ENCODE measurements around the gene KRR1. TPM values are rescaled to one million over a fixed set of nuclear protein-coding genes. Genes with fewer than 3 reads are reported as not detected.

The KRR1 gene
- total RNA-seq, 4 donors from 2014 or later = 3.2 to 28.1 (median 11.7) TPM

DNA sequence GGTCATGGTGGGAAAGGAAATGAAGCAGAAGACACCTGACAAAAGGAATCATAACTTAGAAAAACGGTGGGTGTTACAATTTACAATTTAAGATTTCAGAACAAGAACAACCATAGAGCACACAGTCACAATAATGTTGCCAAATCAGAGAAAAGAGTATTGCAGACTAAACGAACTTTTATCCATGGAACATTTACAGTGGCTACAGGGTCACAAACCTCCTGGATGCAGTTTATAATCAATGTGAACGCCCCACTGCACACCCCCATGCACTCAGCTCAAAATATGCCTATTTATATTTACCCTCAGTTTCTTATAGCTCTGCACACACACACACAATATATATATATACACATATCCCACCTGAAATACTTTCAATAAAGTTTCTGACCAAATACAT lies 8.0 kb downstream of the KRR1 start:
- Histone ChIP-seq H3K27me3 (no peaks in the 10 kb centered on the region), H3K27ac (no peak overlapping the region), H3K4me3 (no peak overlapping the region), H3K36me3 (peaks cover 0 to 60% (median 26%) of the 10 kb centered on the region in 4 donors), H3K9me3 (no peaks in the 10 kb centered on the region), H3K4me1 (no peaks in the 10 kb centered on the region)
- intact Hi-C loops (cut with DNase I; ENCODE audit: low total_unique reads) (no loop called here), in situ Hi-C loops (cut with MboI; ENCODE audit: low pct_ligation_motif_present in 1 of 4, low pct_unique_long_range_greater_than_20kb in 1 of 4, low sequenced_read_pairs in 3 of 4) (loop anchor here in 2 of 4 donors (10.0 kb wide), 1 partner anchor 169 kb away; the partner anchor contains the start of genes CAPS2 (in 2 of the 2) and GLIPR1L1 (in 2 of the 2))
- TF ChIP-seq, protein P1, sequence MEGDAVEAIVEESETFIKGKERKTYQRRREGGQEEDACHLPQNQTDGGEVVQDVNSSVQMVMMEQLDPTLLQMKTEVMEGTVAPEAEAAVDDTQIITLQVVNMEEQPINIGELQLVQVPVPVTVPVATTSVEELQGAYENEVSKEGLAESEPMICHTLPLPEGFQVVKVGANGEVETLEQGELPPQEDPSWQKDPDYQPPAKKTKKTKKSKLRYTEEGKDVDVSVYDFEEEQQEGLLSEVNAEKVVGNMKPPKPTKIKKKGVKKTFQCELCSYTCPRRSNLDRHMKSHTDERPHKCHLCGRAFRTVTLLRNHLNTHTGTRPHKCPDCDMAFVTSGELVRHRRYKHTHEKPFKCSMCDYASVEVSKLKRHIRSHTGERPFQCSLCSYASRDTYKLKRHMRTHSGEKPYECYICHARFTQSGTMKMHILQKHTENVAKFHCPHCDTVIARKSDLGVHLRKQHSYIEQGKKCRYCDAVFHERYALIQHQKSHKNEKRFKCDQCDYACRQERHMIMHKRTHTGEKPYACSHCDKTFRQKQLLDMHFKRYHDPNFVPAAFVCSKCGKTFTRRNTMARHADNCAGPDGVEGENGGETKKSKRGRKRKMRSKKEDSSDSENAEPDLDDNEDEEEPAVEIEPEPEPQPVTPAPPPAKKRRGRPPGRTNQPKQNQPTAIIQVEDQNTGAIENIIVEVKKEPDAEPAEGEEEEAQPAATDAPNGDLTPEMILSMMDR (IDR thresholded peaks at IDR 0.05) = no peak
- TF ChIP-seq POLR2AphosphoS5 (IDR thresholded peaks at IDR 0.05) = no peak
- no peak for TF ChIP-seq EP300 (IDR thresholded peaks at IDR 0.05; ENCODE audit: low read depth)
- no peak for TF ChIP-seq POLR2A (IDR thresholded peaks at IDR 0.05)
- WGBS, 2 donors (ENCODE audit: low coverage in 1 of 2) = 64 to 79% methylated on average over 3 of the region's 3 CpGs
- DNase-seq = no peak

DNA sequence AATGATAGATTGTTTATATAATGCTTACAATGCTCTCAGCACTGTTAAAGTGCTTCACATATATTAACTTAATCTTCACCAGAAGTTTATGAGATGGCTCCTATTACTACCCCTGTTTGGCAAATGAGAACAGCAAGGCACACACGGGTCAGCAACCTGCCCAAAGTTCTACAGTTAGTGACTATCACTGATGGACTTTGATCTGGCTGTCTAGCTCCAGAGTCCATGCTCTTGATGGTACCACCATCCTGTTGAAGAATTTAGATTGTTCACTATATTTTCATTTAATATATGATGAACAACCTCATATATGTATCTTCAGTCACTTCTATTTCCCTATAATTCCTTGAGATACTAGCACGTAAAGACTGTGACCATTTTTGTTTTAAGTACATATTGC lies 20.2 kb downstream of the KRR1 start:
- no peak for DNase-seq
- H3K9me3 ChIP-seq = no peaks in the 10 kb centered on the region
- 66 to 75% methylated on average over 2 of the region's 2 CpGs for WGBS, 2 donors (ENCODE audit: low coverage in 1 of 2)
- no peak overlapping the region for H3K4me3 ChIP-seq
- no peak overlapping the region for H3K27ac ChIP-seq
- H3K36me3 ChIP-seq = peaks cover 0 to 7% (median under 1%) of the 10 kb centered on the region in 4 donors
- H3K27me3 ChIP-seq = no peaks in the 10 kb centered on the region
- intact Hi-C loops (cut with DNase I; ENCODE audit: low total_unique reads) = no loop called here
- in situ Hi-C loops (cut with MboI; ENCODE audit: low pct_ligation_motif_present in 1 of 4, low pct_unique_long_range_greater_than_20kb in 1 of 4, low sequenced_read_pairs in 3 of 4) = no loop called here
- peaks cover 0 to 10% (median 1%) of the 10 kb centered on the region in 4 donors for H3K4me1 ChIP-seq
- TF ChIP-seq POLR2A (IDR thresholded peaks at IDR 0.05) (no peak), POLR2AphosphoS5 (IDR thresholded peaks at IDR 0.05) (no peak), EP300 (IDR thresholded peaks at IDR 0.05; ENCODE audit: low read depth) (no peak)
- TF ChIP-seq, protein P1 (IDR thresholded peaks at IDR 0.05) = no peak

DNA sequence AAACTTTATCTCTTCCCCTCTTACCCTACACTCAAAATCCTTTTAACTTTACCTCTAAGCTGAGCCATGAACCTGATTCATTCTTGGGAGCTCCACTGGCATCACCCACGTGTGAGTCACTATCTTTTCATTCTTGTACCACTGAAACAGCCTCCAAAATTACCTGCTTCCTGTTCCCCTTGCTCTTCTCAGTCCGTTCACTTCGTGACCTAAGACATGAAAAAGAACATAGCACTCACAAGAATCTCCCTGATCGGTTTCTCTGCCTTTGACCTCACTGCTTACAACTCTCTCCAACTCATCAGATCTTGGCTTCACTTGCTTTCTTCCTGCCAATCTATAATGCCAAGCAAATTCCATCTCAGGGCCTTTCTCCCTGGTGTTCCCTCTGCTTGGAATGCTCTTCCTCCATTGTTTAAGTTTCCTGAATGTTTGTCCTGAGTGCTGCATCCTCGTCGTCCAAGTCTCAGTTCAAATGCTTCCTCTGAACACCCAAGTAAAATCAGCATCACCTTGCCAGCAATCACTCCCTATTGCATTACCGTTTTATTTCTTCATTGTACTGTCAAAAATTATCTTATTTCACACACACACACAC lies 21.7 kb downstream of the KRR1 start:
- WGBS, 2 donors (ENCODE audit: low coverage in 1 of 2) = 62 to 66% methylated on average over 7 of the region's 7 CpGs
- H3K4me3 ChIP-seq = no peak overlapping the region
- in situ Hi-C loops (cut with MboI; ENCODE audit: low pct_ligation_motif_present in 1 of 4, low pct_unique_long_range_greater_than_20kb in 1 of 4, low sequenced_read_pairs in 3 of 4) = no loop called here
- peaks cover 0 to 14% (median 1%) of the 10 kb centered on the region in 4 donors for H3K4me1 ChIP-seq
- TF ChIP-seq POLR2AphosphoS5 (IDR thresholded peaks at IDR 0.05) = no peak
- TF ChIP-seq POLR2A (IDR thresholded peaks at IDR 0.05) = no peak
- no peak for TF ChIP-seq EP300 (IDR thresholded peaks at IDR 0.05; ENCODE audit: low read depth)
- TF ChIP-seq, protein P1 (IDR thresholded peaks at IDR 0.05) = no peak
- intact Hi-C loops (cut with DNase I; ENCODE audit: low total_unique reads) = loop anchor here (10.0 kb wide), 1 partner anchor 155 kb away; the partner anchor contains the start of genes CAPS2 and GLIPR1L1
- no peaks in the 10 kb centered on the region for H3K27me3 ChIP-seq
- H3K27ac ChIP-seq = no peak overlapping the region
- no peak for DNase-seq
- no peaks in the 10 kb centered on the region for H3K36me3 ChIP-seq
- no peaks in the 10 kb centered on the region for H3K9me3 ChIP-seq

DNA sequence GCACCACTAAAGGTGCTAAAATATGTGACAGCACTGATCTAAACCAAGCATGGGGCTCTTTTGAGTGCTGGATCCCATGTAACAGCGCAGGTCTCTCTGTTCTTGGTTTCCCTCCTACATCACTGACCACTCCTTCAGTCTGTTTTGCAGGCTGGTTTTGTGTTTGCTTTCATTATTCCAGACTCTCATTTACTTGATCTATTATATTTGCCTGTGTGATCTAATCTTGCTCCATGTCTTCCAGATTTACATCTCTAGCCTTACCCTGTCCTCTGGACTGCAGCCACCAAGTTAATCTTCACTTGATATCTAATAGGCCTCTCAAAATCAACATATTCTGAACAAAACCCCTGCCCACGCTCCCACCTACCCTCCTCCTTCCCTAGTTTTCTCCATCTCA lies 22.2 kb downstream of the KRR1 start:
- intact Hi-C loops (cut with DNase I; ENCODE audit: low total_unique reads) (loop anchor here (10.0 kb wide), 1 partner anchor 154 kb away; the partner anchor contains the start of genes CAPS2 and GLIPR1L1), in situ Hi-C loops (cut with MboI; ENCODE audit: low pct_ligation_motif_present in 1 of 4, low pct_unique_long_range_greater_than_20kb in 1 of 4, low sequenced_read_pairs in 3 of 4) (no loop called here)
- H3K9me3 ChIP-seq = no peaks in the 10 kb centered on the region
- no peak for DNase-seq
- H3K4me1 ChIP-seq = peaks cover 0 to 14% (median 1%) of the 10 kb centered on the region in 4 donors
- 91 to 100% methylated on average over 2 of the region's 2 CpGs for WGBS, 2 donors (ENCODE audit: low coverage in 1 of 2)
- H3K36me3 ChIP-seq = no peaks in the 10 kb centered on the region
- no peak overlapping the region for H3K4me3 ChIP-seq
- TF ChIP-seq EP300 (IDR thresholded peaks at IDR 0.05; ENCODE audit: low read depth) (no peak), POLR2AphosphoS5 (IDR thresholded peaks at IDR 0.05) (no peak), POLR2A (IDR thresholded peaks at IDR 0.05) (no peak)
- TF ChIP-seq, protein P1 (IDR thresholded peaks at IDR 0.05) = no peak
- no peak overlapping the region for H3K27ac ChIP-seq
- H3K27me3 ChIP-seq = no peaks in the 10 kb centered on the region
